GM12878 (cell line): ENCODE measurements around the gene ARHGAP26. TPM values are rescaled to one million over a fixed set of nuclear protein-coding genes. Genes with fewer than 3 reads are reported as not detected.

Experiments
- ATAC-seq: fragments of 200-7000 bp; cut with Tn5 transposase; 3 replicates; pipeline ENCODE4 v1.9.1; 2020; ENCODE audit warnings: mild to moderate bottlenecking, moderate library complexity
- BruUV-seq: library from RNA; stranded (reverse); fragments of 400-500 nt; replicated peaks from 2 replicates; lab custom pipeline; 2021; lab: Mats Ljungman, UMichigan
- CTCF ChIA-PET: fragments of 300-600 bp; sonication (Branson Sonifier 250); formaldehyde crosslinking; extraction: SDS; loops from one replicate; lab custom pipeline; 2021; ENCODE audit warnings: inconsistent platforms; lab: Yijun Ruan, JAX
- POLR2A ChIA-PET: fragments of 350-600 bp; formaldehyde crosslinking; extraction: SDS; loops from one replicate; lab custom pipeline; 2021; ENCODE audit warnings: inconsistent platforms; lab: Charles Lee
- RAD21 ChIA-PET: fragments of 300-600 bp; sonication (Branson Sonifier 250); formaldehyde crosslinking; loops from one replicate; lab custom pipeline; 2023; ENCODE audit warnings: antibody characterized with exemption; ENCODE audit not compliant: unreplicated experiment; lab: Charles Lee
- SMC1A ChIA-PET: fragments of 300-600 bp; sonication (Branson Sonifier 250); formaldehyde crosslinking; loops from one replicate; lab custom pipeline; 2023; ENCODE audit not compliant: unreplicated experiment, uncharacterized antibody; lab: Charles Lee
- DNase-seq: peaks from one replicate; pipeline ENCODE4 v3.0.0-alpha.2; 2011; ENCODE audit warnings: low read depth, low spot score
- FAIRE-seq: peaks from 3 replicates; lab custom pipeline; 2011; peaks lifted over from hg19 to GRCh38; lab: Jason Lieb, UNC
- H2AFZ ChIP-seq: 2 replicates; pipeline ENCODE4 v1.6.0; 2011; ENCODE audit warnings: low read depth, low read length, control low read depth; ENCODE audit not compliant: control insufficient read depth
- H3K27ac ChIP-seq: 2 replicates; pipeline ENCODE4 v1.5.1; 2011; ENCODE audit warnings: control low read depth; ENCODE audit not compliant: control insufficient read depth, insufficient read depth
- H3K27me3 ChIP-seq, 2 experiments: replicated peaks in 1 of 2; 2 replicates each; pipeline versions ENCODE4 v1.6.0 to v1.6.1; 2011; ENCODE audit warnings: low read length in 1 of 2; ENCODE audit not compliant: control insufficient read depth in 2 of 2, insufficient read depth in 2 of 2
- H3K36me3 ChIP-seq, 2 experiments: 2 replicates each; pipeline ENCODE4 v1.5.1; 2011; ENCODE audit warnings: low read length in 1 of 2; ENCODE audit not compliant: control insufficient read depth in 2 of 2, insufficient read depth in 2 of 2
- H3K4me1 ChIP-seq: 2 replicates; pipeline ENCODE4 v1.6.1; 2011; ENCODE audit warnings: mild to moderate bottlenecking, low read length, moderate library complexity, mixed read lengths; ENCODE audit not compliant: control insufficient read depth, insufficient read depth
- H3K4me2 ChIP-seq: 2 replicates; pipeline ENCODE4 v1.6.0; 2011; ENCODE audit warnings: control low read depth; ENCODE audit not compliant: control insufficient read depth, insufficient read depth
- H3K4me3 ChIP-seq: fragments of 200-600 bp; sonication (generic); 2 replicates; pipeline ENCODE4 v1.5.1; 2016
- H3K79me2 ChIP-seq: 2 replicates; pipeline ENCODE4 v1.6.0; 2011; ENCODE audit warnings: low read length; ENCODE audit not compliant: control insufficient read depth, insufficient read depth
- H3K9ac ChIP-seq: 2 replicates; pipeline ENCODE4 v1.8.0; 2011; ENCODE audit warnings: low read length, control low read depth, mixed read lengths; ENCODE audit not compliant: control insufficient read depth, insufficient read depth
- H3K9me3 ChIP-seq: replicated peaks from 3 replicates; pipeline ENCODE4 v1.5.1; 2011; ENCODE audit warnings: mild to moderate bottlenecking, low read length; ENCODE audit not compliant: control insufficient read depth, insufficient read depth
- H4K20me1 ChIP-seq: 2 replicates; pipeline ENCODE4 v1.6.0; 2011; ENCODE audit not compliant: control insufficient read depth, insufficient read depth
- BACH1 ChIP-seq: fragments of 450-650 bp; IDR thresholded peaks from 2 replicates; pipeline ENCODE4 v1.6.1; 2017; ENCODE audit warnings: mild to moderate bottlenecking, borderline replicate concordance
- DPF2 ChIP-seq: fragments of 450-650 bp; IDR thresholded peaks from 2 replicates; pipeline ENCODE4 v1.6.1; 2017; ENCODE audit warnings: mild to moderate bottlenecking
- EED ChIP-seq: sonication (generic); IDR thresholded peaks from 2 replicates; pipeline ENCODE4 v1.6.1; 2016; ENCODE audit warnings: antibody characterized with exemption, low read depth
- ELK1 ChIP-seq: IDR thresholded peaks from 2 replicates; pipeline ENCODE4 v1.6.1; 2012; ENCODE audit warnings: low read depth, low read length, improper control_type of control experiment
- EP300 ChIP-seq, 2 experiments: fragments of 150-350 bp in 1 of 2; IDR thresholded peaks; 2 replicates each; pipeline ENCODE4 v1.6.1; 2011 to 2012; ENCODE audit warnings: low read depth in 2 of 2, low read length in 2 of 2, borderline replicate concordance in 1 of 2, improper control_type of control experiment in 1 of 2, inconsistent platforms in 1 of 2; ENCODE audit not compliant: control insufficient read depth in 1 of 2
- IRF5 ChIP-seq: fragments of 450-650 bp; IDR thresholded peaks from 2 replicates; pipeline ENCODE4 v1.6.1; 2017; ENCODE audit warnings: borderline replicate concordance
- POLR2AphosphoS2 ChIP-seq: IDR thresholded peaks from 2 replicates; pipeline ENCODE4 v1.6.1; 2011; ENCODE audit warnings: low read depth, mild to moderate bottlenecking, low read length, improper control_type of control experiment, moderate library complexity
- RAD21 ChIP-seq: IDR thresholded peaks from 2 replicates; pipeline ENCODE4 v1.6.1; 2011; ENCODE audit warnings: mild to moderate bottlenecking, low read depth, low read length, moderate library complexity; ENCODE audit not compliant: insufficient read depth
- SMARCA5 ChIP-seq: fragments of 450-650 bp; IDR thresholded peaks from 2 replicates; pipeline ENCODE4 v1.6.1; 2017; ENCODE audit warnings: mild to moderate bottlenecking
- SREBF2 ChIP-seq: IDR thresholded peaks from 2 replicates; pipeline ENCODE4 v1.6.1; 2012; ENCODE audit warnings: mild to moderate bottlenecking, low read length
- TBL1XR1 ChIP-seq: IDR thresholded peaks from 2 replicates; pipeline ENCODE4 v1.6.1; 2012; ENCODE audit warnings: low read depth, low read length, improper control_type of control experiment
- ZBED1 ChIP-seq: IDR thresholded peaks from 2 replicates; pipeline ENCODE4 v1.6.1; 2016; ENCODE audit warnings: borderline replicate concordance
- WGBS: methylation state at CpG from one replicate; pipeline ENCODE4 v1.1.6; 2016; ENCODE audit warnings: low lambda C conversion rate; ENCODE audit not compliant: insufficient replicate concordance, insufficient coverage; ENCODE audit errors: missing lambda C conversion rate; 5-methylcytosine and 5-hydroxymethylcytosine counted together
- in situ Hi-C: fragments of 300-500 bp; cut with MboI; formaldehyde crosslinking; loops from 9 replicates; pipeline ENCODE4 v1.14.3; 2018; ENCODE audit warnings: mixed read lengths
- intact Hi-C: fragments of 100-400 bp; cut with micrococcal nuclease; formaldehyde crosslinking; loops from one replicate; pipeline ENCODE4 v1.14.2; 2022; ENCODE audit not compliant: unreplicated experiment
- polyA plus RNA-seq, 11 experiments: library from polyadenylated mRNA; depleted of rRNA in 4 of 11; unstranded in 6 of 11; stranded (reverse) in 5 of 11; fragments of >200 nt; fragmentation: Nextera tagmentation in 4 of 11; fragmentation: Illumina TruSeq in 1 of 11; extraction: Ambion mirVana in 4 of 11; extraction: Trizol in 1 of 11; gene quantifications; 1 replicate in 1 of 11; 2 replicates in 10 of 11; pipeline versions ENCODE4 v1.2.1 to v1.2.3, GENCODE V29; 2011 to 2016; ENCODE audit warnings: inconsistent platforms in 2 of 11, missing spikeins in 2 of 11, low read depth in 1 of 11
- total RNA-seq, 4 experiments: library from RNA; depleted of rRNA in 3 of 4; stranded (reverse); fragments of >200 nt in 3 of 4; fragmentation: Illumina TruSeq in 1 of 4; extraction: Trizol in 1 of 4; gene quantifications; 2 replicates each; pipeline versions ENCODE4 v1.2.1 to v1.2.3, GENCODE V29; 2013 to 2021
- TF ChIP-seq, protein P1 (sequence below): IDR thresholded peaks from 2 replicates; pipeline ENCODE4 v1.6.1; 2011; ENCODE audit warnings: low read depth, low read length, improper control_type of control experiment, borderline replicate concordance
- TF ChIP-seq, protein P2 (sequence below): fragments of 450-650 bp; IDR thresholded peaks from 2 replicates; pipeline ENCODE4 v1.6.1; 2014; ENCODE audit warnings: mild to moderate bottlenecking

ARHGAP26 gene
- total and polyA plus RNA-seq, 10 of the 15 experiments (the other 5 are each of a cell fraction or from before 2014, with no cell fraction given): 9.4 to 41.5 (median 19.3) TPM

DNA sequence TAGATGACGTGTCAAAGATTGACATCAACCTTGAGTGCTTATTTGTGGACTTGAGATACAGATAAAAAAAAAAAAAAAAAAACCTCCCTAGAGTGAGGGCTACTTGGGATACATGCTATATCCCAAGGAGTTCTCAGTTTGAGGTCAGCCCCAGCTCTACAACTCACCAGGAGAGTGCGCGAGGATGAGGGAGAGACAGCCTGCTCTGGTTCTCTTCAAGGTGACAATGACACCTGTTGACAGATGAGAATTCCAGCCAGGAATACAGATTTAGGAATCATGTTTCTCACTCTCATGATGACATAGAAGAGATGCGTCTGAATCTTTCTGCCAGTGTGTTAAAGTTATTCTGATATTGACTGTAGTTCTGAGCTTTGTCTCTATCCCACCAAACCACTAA is 24.9 kb upstream of the ARHGAP26 start:
- H3K79me2 ChIP-seq: no peaks in the 10 kb centered on the region
- H3K4me3 ChIP-seq: no peak overlapping the region
- no peak overlapping the region for H3K9ac ChIP-seq
- H3K4me1 ChIP-seq: no peaks in the 10 kb centered on the region
- no TSS peak for BruUV-seq
- no peak overlapping the region for H3K4me2 ChIP-seq
- intact Hi-C loops (no loop called here), in situ Hi-C loops (no loop called here)
- ChIA-PET POLR2A (interaction anchor here (0.7 to 0.9 kb wide), 2 partner anchors 38 to 154 kb away, joined by 4 to 8 read pairs; no protein-coding TSS in a partner anchor), SMC1A (interaction anchor here (0.9 to 1.8 kb wide), 2 partner anchors 136 to 143 kb away, joined by 3 to 4 read pairs; no protein-coding TSS in a partner anchor), CTCF (interaction anchor here (1.8 to 7.5 kb wide), 4 partner anchors 32 to 143 kb away, joined by 7 to 144 read pairs (median 35); no protein-coding TSS in a partner anchor), RAD21 (interaction anchor here (0.8 to 2.3 kb wide), 4 partner anchors 9 to 144 kb away, joined by 3 to 9 read pairs (median 4); no protein-coding TSS in a partner anchor)
- WGBS: 49% methylated on average over 4 of the region's 4 CpGs
- TF ChIP-seq, protein P1, sequence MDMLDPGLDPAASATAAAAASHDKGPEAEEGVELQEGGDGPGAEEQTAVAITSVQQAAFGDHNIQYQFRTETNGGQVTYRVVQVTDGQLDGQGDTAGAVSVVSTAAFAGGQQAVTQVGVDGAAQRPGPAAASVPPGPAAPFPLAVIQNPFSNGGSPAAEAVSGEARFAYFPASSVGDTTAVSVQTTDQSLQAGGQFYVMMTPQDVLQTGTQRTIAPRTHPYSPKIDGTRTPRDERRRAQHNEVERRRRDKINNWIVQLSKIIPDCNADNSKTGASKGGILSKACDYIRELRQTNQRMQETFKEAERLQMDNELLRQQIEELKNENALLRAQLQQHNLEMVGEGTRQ: no peak
- TF ChIP-seq EP300 (IDR thresholded peaks at IDR 0.05; ENCODE audit: borderline replicate concordance in 1 of 2, control insufficient read depth in 1 of 2, low read depth in 2 of 2, low read length in 2 of 2) (no peak), IRF5 (no peak), DPF2 (no peak), RAD21 (no peak), ELK1 (no peak), TBL1XR1 (no peak), SREBF2 (no peak), BACH1 (no peak), SMARCA5 (no peak), EED (no peak), ZBED1 (no peak), POLR2AphosphoS2 (no peak)
- TF ChIP-seq, protein P2, sequence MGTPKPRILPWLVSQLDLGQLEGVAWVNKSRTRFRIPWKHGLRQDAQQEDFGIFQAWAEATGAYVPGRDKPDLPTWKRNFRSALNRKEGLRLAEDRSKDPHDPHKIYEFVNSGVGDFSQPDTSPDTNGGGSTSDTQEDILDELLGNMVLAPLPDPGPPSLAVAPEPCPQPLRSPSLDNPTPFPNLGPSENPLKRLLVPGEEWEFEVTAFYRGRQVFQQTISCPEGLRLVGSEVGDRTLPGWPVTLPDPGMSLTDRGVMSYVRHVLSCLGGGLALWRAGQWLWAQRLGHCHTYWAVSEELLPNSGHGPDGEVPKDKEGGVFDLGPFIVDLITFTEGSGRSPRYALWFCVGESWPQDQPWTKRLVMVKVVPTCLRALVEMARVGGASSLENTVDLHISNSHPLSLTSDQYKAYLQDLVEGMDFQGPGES: no peak
- no peaks in the 10 kb centered on the region for H3K9me3 ChIP-seq
- DNase-seq (no peak), FAIRE-seq (no peak), ATAC-seq (no peak)
- H4K20me1 ChIP-seq: no peaks in the 10 kb centered on the region
- no peak overlapping the region for H3K27ac ChIP-seq
- H3K27me3 ChIP-seq: peaks cover 0 to 3% of the 10 kb centered on the region in 2 experiments; a peak in 2 of 4 replicates
- no peaks in the 10 kb centered on the region for H3K36me3 ChIP-seq
- H2AFZ ChIP-seq: no peak overlapping the region
